Measurements from ENCODE around the gene KAT14. TPM values are rescaled to one million over a fixed set of nuclear protein-coding genes. Genes with fewer than 3 reads are reported as not detected.
A peak's percentile ranks its signal among the peaks of the same experiment; 100 is the strongest.
"Not testable (repeated sequence)": the region's sequence is repeated elsewhere in the genome, so short reads cannot be mapped to it uniquely, and the experiment has no call there.

The KAT14 gene
- total RNA-seq, 6 experiments from 2014 or later = 5.6 to 13.0 (median 7.9) TPM

- intact Hi-C loops (cut with DNase I) = no loop called here
- Histone ChIP-seq H3K27ac (no peak overlapping the region), H3K4me1 (peaks cover 0 to 4% (median 0%) of the 10 kb centered on the region in 4 donors), H3K36me3 (peaks cover 0 to 28% (median 3%) of the 10 kb centered on the region in 4 donors), H3K4me3 (no peak overlapping the region), H3K27me3 (no peaks in the 10 kb centered on the region), H3K9me3 (no peaks in the 10 kb centered on the region)
- TF ChIP-seq, protein P1, sequence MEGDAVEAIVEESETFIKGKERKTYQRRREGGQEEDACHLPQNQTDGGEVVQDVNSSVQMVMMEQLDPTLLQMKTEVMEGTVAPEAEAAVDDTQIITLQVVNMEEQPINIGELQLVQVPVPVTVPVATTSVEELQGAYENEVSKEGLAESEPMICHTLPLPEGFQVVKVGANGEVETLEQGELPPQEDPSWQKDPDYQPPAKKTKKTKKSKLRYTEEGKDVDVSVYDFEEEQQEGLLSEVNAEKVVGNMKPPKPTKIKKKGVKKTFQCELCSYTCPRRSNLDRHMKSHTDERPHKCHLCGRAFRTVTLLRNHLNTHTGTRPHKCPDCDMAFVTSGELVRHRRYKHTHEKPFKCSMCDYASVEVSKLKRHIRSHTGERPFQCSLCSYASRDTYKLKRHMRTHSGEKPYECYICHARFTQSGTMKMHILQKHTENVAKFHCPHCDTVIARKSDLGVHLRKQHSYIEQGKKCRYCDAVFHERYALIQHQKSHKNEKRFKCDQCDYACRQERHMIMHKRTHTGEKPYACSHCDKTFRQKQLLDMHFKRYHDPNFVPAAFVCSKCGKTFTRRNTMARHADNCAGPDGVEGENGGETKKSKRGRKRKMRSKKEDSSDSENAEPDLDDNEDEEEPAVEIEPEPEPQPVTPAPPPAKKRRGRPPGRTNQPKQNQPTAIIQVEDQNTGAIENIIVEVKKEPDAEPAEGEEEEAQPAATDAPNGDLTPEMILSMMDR (IDR thresholded peaks at IDR 0.05) = no peak
- no peak for TF ChIP-seq POLR2A (IDR thresholded peaks at IDR 0.05)
- WGBS (ENCODE audit: insufficient coverage, low coverage, low lambda C conversion rate, missing lambda C conversion rate) = no CpG with 5 or more reads among the region's 3 CpGs
- DNase-seq (no peak), ATAC-seq (no peak)
Observed at GRCh38 chr20:18190338-18191233, 52.9 kb downstream of the KAT14 start.

DNA sequence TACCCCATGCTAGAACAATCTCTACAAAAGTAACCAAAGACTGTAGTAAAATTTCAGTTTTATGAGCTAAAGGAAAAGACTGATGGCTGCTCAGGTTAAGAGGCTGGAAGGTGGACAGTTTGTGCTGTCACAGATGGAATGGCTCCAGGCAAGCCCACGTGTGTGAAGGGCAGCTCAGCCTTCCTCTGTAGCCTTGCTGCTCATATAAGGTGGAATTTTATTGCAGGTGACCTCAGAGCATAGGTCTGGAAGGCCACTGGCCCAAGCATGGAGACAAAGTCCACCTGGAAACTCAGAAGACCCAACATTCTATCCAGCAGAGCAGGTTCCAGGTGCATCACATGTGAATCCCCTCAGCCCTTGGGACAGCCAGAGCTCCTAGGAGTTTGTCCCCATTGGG, 53.6 kb downstream of the KAT14 start:
- H3K4me1 ChIP-seq = peaks cover 0 to 4% (median 0%) of the 10 kb centered on the region in 4 donors

GRCh38 chr20:18194461-18194860, 56.8 kb downstream of the KAT14 start:
- H3K9me3 ChIP-seq; DNase-seq; H3K36me3 ChIP-seq; ATAC-seq; H3K4me1 ChIP-seq; H3K27ac ChIP-seq; H3K27me3 ChIP-seq; intact Hi-C loops (cut with DNase I); H3K4me3 ChIP-seq: not testable (repeated sequence)
- WGBS (ENCODE audit: insufficient coverage, low coverage, low lambda C conversion rate, missing lambda C conversion rate) = 73% methylated on average over 3 of the region's 35 CpGs

More for the DNA sequence above, 53.6 kb downstream of the KAT14 start:
- Histone ChIP-seq H3K27me3 (no peaks in the 10 kb centered on the region), H3K27ac (no peak overlapping the region), H3K36me3 (peaks cover 0 to 20% (median 3%) of the 10 kb centered on the region in 4 donors), H3K9me3 (no peaks in the 10 kb centered on the region), H3K4me3 (no peak overlapping the region)
- intact Hi-C loops (cut with DNase I) = no loop called here
- peak in 1 of 4 donors; percentile 50 for ATAC-seq
- WGBS (ENCODE audit: insufficient coverage, low coverage, low lambda C conversion rate, missing lambda C conversion rate) = 20% methylated on average over 1 of the region's 1 CpG
- no peak for DNase-seq
- TF ChIP-seq, protein P1 (IDR thresholded peaks at IDR 0.05) = no peak
- no peak for TF ChIP-seq POLR2A (IDR thresholded peaks at IDR 0.05)

DNA sequence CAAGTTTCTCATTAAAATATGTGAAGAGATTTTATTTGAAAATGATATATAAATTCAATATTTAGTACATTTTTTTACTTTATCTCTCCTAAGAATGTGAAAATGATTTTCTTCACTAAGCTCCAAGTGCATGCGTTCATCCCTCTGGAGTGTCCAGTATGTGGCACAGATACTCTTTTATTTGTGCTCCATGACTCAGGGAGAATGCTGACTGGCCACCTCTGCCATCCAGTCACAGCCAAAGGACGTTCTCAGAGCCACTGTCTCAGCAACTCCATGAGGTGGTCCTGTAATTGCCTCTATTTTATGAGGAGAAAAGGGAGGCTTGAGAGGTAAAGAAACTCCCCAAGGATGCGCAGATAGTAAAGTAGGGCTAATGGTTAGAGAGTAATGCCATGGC, 58.3 kb downstream of the KAT14 start:
- no peaks in the 10 kb centered on the region for H3K27me3 ChIP-seq
- H3K4me1 ChIP-seq = peaks cover 0 to 4% (median 0%) of the 10 kb centered on the region in 4 donors
- TF ChIP-seq, protein P1 (IDR thresholded peaks at IDR 0.05) = no peak
- TF ChIP-seq POLR2A (IDR thresholded peaks at IDR 0.05) = no peak
- ATAC-seq (no peak), DNase-seq (no peak)
- H3K9me3 ChIP-seq = no peaks in the 10 kb centered on the region
- H3K4me3 ChIP-seq = no peak overlapping the region
- intact Hi-C loops (cut with DNase I) = no loop called here
- no peak overlapping the region for H3K27ac ChIP-seq
- WGBS (ENCODE audit: insufficient coverage, low coverage, low lambda C conversion rate, missing lambda C conversion rate) = 100% methylated on average over 3 of the region's 3 CpGs
- no peaks in the 10 kb centered on the region for H3K36me3 ChIP-seq

DNA sequence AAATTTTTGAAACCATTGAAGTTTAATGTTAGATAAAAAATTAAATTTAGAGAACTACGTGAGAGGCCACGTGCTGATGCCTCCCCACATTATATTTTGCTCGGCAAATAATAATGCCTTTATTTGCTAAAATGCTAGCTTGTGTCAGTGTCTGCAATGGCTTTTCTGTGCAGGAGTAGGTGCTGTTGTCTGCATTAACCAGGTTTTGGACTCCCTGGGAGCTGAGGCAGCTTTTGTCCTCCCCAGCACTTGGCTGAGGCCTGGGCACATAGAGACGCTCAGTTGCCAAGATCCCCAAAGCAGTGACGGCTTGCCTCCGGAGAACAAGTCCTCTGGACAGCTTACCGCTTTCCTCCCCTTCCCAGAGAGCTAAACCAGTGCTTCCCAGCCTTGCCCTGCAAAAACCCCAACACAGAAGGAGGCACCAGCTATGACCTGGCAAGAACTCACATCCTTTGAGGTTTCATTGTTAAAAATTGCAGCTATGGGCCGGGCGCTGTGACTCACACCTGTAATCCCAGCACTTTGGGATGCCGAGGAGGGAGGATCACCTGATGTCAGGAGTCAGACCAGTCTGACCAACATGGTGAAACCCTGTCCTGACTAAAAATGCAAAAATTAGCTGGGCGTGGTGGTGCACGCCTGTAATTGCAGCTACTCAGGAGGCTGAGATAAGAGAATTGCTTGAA, 59.9 kb downstream of the KAT14 start:
- Histone ChIP-seq H3K36me3 (no peaks in the 10 kb centered on the region), H3K27me3 (no peaks in the 10 kb centered on the region), H3K4me1 (no peaks in the 10 kb centered on the region), H3K9me3 (no peaks in the 10 kb centered on the region), H3K27ac (no peak overlapping the region), H3K4me3 (no peak overlapping the region)
- ATAC-seq = no peak
- intact Hi-C loops (cut with DNase I) = no loop called here
- TF ChIP-seq, protein P1 (IDR thresholded peaks at IDR 0.05) = no peak
- TF ChIP-seq POLR2A (IDR thresholded peaks at IDR 0.05) = no peak
- DNase-seq = no peak
- 90% methylated on average over 8 of the region's 12 CpGs for WGBS (ENCODE audit: insufficient coverage, low coverage, low lambda C conversion rate, missing lambda C conversion rate)

Data from right lobe of liver (tissue), 6 donors.